AG10803 (cell line): ENCODE measurements around the gene DPEP2.
A peak's percentile ranks its signal among the peaks of the same experiment; 100 is the strongest.

Experiments used
- DNase-seq: peaks from one replicate; pipeline ENCODE4 v3.0.0; 2010; ENCODE audit warnings: low read depth
- H3K4me3 ChIP-seq: 2 replicates; pipeline ENCODE4 v1.5.1; 2011; ENCODE audit warnings: mild to moderate bottlenecking, low read length, control low read depth
- TF ChIP-seq, protein P1 (sequence below): conservative IDR thresholded peaks from 2 replicates; pipeline ENCODE4 v1.5.1; 2011; ENCODE audit warnings: mild to moderate bottlenecking, low read length, control low read depth, inconsistent platforms

DPEP2 gene

GRCh38 chr16:67993207-67994039, 5.9 kb downstream of the DPEP2 start:
- TF ChIP-seq, protein P1, sequence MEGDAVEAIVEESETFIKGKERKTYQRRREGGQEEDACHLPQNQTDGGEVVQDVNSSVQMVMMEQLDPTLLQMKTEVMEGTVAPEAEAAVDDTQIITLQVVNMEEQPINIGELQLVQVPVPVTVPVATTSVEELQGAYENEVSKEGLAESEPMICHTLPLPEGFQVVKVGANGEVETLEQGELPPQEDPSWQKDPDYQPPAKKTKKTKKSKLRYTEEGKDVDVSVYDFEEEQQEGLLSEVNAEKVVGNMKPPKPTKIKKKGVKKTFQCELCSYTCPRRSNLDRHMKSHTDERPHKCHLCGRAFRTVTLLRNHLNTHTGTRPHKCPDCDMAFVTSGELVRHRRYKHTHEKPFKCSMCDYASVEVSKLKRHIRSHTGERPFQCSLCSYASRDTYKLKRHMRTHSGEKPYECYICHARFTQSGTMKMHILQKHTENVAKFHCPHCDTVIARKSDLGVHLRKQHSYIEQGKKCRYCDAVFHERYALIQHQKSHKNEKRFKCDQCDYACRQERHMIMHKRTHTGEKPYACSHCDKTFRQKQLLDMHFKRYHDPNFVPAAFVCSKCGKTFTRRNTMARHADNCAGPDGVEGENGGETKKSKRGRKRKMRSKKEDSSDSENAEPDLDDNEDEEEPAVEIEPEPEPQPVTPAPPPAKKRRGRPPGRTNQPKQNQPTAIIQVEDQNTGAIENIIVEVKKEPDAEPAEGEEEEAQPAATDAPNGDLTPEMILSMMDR, result peak; percentile 68
- peak; percentile 67 for DNase-seq
- peak overlapping the region; percentile 39 for H3K4me3 ChIP-seq

DNA sequence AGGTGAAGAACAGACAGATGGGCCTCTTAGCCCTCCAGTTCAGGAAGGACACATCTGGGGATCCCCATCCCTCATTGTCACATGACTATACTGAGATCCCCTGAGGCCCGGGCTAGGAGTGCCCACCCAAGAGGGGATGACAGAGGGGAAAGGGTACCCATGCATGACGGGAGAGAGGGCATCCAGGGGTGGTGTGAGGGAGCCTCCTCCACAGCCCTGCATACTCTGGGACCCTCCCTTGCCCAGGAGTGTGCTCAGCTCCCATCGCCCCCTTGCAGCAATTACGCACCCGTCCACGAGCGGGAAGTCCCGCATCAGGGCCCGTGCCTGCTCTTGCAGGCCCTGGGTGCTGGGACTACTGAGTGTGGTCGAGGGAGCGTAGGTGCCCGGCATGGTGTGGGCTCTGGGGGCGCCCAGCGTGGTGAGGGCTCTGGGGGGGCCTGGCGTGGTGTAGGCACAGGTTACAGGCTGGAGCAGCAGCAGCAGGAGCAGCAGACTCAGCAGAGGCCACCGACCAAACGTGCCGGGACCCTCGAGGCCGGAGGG, 6.5 kb downstream of the DPEP2 start:
- no peak overlapping the region for H3K4me3 ChIP-seq
- no peak for DNase-seq
- TF ChIP-seq, protein P1, result no peak

DNA sequence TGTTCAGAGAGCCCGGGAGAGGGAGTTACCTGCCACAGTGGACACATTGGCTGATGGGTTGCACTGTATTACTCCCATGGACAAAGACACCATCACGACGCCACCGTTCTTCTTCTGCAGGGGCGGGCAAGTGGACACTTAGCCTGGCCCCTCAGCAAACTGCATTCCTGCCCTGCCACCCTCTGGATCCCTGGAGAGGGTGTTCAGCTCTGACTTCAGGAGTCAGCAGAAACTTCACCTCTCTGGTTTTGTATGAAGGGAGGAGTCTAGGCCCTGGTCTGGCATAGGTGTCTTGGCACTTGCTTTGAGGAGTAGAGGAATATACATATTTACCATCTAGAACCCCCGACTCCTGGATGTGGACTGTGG, 9.3 kb downstream of the DPEP2 start:
- no peak overlapping the region for H3K4me3 ChIP-seq
- TF ChIP-seq, protein P1, result no peak
- DNase-seq, result no peak

DNA sequence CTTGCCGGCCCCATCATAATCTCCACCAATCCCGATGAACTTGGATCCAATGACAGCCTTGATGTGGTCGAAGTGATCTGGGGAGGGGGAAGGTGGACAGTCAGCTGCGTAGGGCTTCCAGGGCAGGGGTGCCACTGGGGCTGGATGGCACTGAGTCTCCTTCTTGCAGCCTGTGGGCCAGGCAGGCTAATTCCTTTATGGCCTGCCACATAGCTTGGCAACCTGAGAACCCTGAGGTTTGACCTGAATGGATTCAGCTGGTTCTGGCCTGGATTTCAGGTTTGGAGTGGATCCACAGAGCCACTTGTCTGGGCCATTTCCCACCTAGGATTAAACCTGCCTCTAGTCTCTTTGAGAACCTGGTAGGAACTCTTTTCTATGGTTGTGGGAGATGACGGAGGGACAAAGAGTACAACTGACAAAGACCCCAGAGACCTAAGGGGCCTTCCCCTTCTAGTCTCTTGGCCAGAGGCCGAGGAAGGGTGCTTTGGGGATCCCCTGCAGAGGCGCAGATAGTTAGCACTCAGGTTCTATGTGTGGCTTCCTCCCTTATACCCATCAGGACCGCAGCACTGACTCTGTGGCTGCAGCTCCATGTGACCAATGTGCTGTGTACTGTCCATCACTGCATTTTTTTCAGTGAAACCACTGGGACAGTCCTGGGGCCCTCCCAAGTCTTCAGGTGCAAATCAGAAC, 9.8 kb downstream of the DPEP2 start:
- no peak for DNase-seq

GRCh38 chr16:67988675-67989074, 10.6 kb downstream of the DPEP2 start:
- TF ChIP-seq, protein P1, result no peak
- DNase-seq, result no peak

More for the DNA sequence above, 9.8 kb downstream of the DPEP2 start:
- TF ChIP-seq, protein P1, result no peak
- no peak overlapping the region for H3K4me3 ChIP-seq

GRCh38 chr16:67987460-67988160, 11.7 kb downstream of the DPEP2 start:
- no peak for DNase-seq
- TF ChIP-seq, protein P1, result no peak
- no peak overlapping the region for H3K4me3 ChIP-seq

More at GRCh38 chr16:67988675-67989074, 10.6 kb downstream of the DPEP2 start:
- H3K4me3 ChIP-seq, result no peak overlapping the region
